Testis (tissue), 3 donors: ENCODE data around the gene RTL9. TPM values are rescaled to one million over a fixed set of nuclear protein-coding genes. Genes with fewer than 3 reads are reported as not detected.

Experiments
- DNase-seq: peaks from one replicate; pipeline ENCODE4 v3.0.0-alpha.2; 2019
- H3K27ac ChIP-seq, 2 donors: fragments of 200-600 bp; sonication (generic); one replicate each; pipeline ENCODE4 v1.5.1; 2019
- H3K27me3 ChIP-seq: fragments of 200-600 bp; sonication (generic); one replicate; pipeline ENCODE4 v1.5.1; 2019
- H3K36me3 ChIP-seq: fragments of 200-600 bp; sonication (generic); one replicate; pipeline ENCODE4 v1.5.1; 2017; ENCODE audit warnings: low read depth; ENCODE audit errors: missing control alignments
- H3K4me1 ChIP-seq: fragments of 200-600 bp; sonication (generic); one replicate; pipeline ENCODE4 v1.5.1; 2019
- H3K4me3 ChIP-seq, 2 donors: fragments of 200-600 bp; sonication (generic); one replicate each; pipeline ENCODE4 v1.5.1; 2017 to 2019
- H3K9me3 ChIP-seq: fragments of 200-600 bp; sonication (generic); one replicate; pipeline ENCODE4 v1.5.1; 2017
- POLR2A ChIP-seq: fragments of 450-650 bp; IDR thresholded peaks from one replicate; pipeline ENCODE4 v1.6.1; 2017; ENCODE audit warnings: antibody characterized with exemption, mild to moderate bottlenecking, moderate library complexity
- WGBS, 2 donors: methylation state at CpG; one replicate each; pipeline ENCODE4 v1.1.5; 2018; 5-methylcytosine and 5-hydroxymethylcytosine counted together
- intact Hi-C: fragments of 100-400 bp; cut with DNase I; formaldehyde crosslinking; loops from one replicate; pipeline ENCODE4 v1.15.1; 2023; ENCODE audit warnings: low total_unique reads
- polyA plus RNA-seq: library from polyadenylated mRNA; stranded (reverse); fragments of 350-450 nt; fragmentation: Illumina TruSeq; extraction: RNeasy Lipid Tissue Mini Kit (QIAGEN cat#74804); gene quantifications from one replicate; pipeline ENCODE4 v1.2.3, GENCODE V29; 2014; ENCODE audit warnings: low read depth, low replicate concordance; ENCODE audit not compliant: insufficient read depth
- total RNA-seq, 2 donors: library from RNA; depleted of rRNA; stranded (reverse); fragments of >200 nt; gene quantifications; one replicate each; pipeline ENCODE4 v1.2.3, GENCODE V29; 2016
- TF ChIP-seq, protein P1 (sequence below), 3 experiments: fragments of 450-650 bp in 2 of 3; fragments of 200-600 bp in 1 of 3; sonication (generic) in 1 of 3; IDR thresholded peaks; one replicate each; pipeline ENCODE4 v1.5.1; 2016 to 2019; ENCODE audit warnings: antibody characterized with exemption in 3 of 3, mild to moderate bottlenecking in 2 of 3, moderate library complexity in 1 of 3

The RTL9 gene
- total and polyA plus RNA-seq, 3 donors from 2014 or later, result 27.1 to 94.4 (median 66.6) TPM

DNA sequence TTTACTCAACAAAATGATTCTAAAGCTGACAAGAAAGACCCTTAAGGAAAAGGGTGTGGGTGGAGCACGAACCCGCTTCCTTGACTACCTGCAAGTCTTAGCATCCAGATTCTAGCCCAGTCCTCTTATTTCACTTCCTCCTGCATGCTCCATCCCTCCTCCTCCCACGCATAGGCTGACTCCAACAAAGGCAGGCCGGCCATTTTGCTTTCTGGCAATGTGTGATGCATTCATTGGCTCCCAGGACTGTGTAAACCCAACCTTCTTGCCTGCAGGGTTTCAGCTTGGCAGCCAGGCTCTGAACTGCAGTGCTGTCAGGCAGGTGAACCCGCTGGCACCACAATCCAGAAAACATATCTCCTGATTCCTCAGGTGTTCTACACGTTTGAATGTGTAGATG is 39.3 kb downstream of the RTL9 start:
- Histone ChIP-seq H3K9me3 (no peaks in the 10 kb centered on the region), H3K27ac (no peak overlapping the region), H3K4me1 (peaks cover 11% of the 10 kb centered on the region), H3K36me3 (no peaks in the 10 kb centered on the region), H3K4me3 (no peak overlapping the region), H3K27me3 (no peaks in the 10 kb centered on the region)
- WGBS, 2 donors, result 60 to 89% methylated on average over 2 to 6 of the region's 6 CpGs
- intact Hi-C loops, result no loop called here
- TF ChIP-seq, protein P1, sequence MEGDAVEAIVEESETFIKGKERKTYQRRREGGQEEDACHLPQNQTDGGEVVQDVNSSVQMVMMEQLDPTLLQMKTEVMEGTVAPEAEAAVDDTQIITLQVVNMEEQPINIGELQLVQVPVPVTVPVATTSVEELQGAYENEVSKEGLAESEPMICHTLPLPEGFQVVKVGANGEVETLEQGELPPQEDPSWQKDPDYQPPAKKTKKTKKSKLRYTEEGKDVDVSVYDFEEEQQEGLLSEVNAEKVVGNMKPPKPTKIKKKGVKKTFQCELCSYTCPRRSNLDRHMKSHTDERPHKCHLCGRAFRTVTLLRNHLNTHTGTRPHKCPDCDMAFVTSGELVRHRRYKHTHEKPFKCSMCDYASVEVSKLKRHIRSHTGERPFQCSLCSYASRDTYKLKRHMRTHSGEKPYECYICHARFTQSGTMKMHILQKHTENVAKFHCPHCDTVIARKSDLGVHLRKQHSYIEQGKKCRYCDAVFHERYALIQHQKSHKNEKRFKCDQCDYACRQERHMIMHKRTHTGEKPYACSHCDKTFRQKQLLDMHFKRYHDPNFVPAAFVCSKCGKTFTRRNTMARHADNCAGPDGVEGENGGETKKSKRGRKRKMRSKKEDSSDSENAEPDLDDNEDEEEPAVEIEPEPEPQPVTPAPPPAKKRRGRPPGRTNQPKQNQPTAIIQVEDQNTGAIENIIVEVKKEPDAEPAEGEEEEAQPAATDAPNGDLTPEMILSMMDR (IDR thresholded peaks at IDR 0.05), result no peak
- TF ChIP-seq POLR2A, result no peak
- no peak for DNase-seq

DNA sequence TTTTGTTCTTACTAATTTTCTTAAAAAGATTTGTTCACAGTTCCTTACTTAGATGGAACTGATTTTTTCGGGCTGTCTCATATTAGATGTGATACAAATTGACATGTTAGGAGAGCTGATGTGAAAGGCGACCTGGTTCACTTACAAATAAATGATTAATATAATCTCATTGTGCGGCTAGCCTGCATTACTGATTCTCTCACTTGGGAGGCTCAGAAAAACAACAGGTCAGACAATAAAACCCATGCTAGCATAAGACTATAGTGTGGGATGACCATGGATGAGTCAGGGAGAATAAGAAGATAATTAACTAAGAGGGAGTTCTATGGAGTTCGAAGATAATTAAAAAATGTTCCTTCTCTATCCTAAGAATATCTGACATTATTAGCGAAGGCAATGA is 40.8 kb downstream of the RTL9 start:
- no peak for DNase-seq
- Histone ChIP-seq H3K4me1 (peaks cover 3% of the 10 kb centered on the region), H3K36me3 (no peaks in the 10 kb centered on the region), H3K27ac (no peak overlapping the region), H3K4me3 (no peak overlapping the region), H3K27me3 (no peaks in the 10 kb centered on the region), H3K9me3 (no peaks in the 10 kb centered on the region)
- intact Hi-C loops, result no loop called here
- TF ChIP-seq, protein P1 (IDR thresholded peaks at IDR 0.05), result no peak
- no peak for TF ChIP-seq POLR2A
- 65 to 78% methylated on average over 5 of the region's 5 CpGs for WGBS, 2 donors

DNA sequence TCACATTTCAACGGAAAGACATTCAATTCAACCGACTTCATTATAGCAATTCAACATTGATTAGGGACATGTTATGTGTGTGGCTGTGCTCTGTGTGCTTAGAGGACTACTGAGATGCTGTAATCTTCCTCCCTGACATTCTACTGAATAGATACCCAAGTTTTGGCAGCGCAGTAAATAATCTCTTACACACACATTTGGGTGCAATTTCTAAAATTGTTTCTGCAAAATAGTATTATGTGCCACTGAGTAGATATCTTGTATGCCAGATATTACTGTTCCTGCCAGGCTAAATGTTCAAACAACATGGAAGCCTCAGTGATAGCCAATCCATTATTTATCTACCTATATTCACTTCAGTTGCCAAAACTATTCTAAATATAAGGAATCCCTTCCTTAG is 41.3 kb downstream of the RTL9 start:
- Histone ChIP-seq H3K9me3 (no peaks in the 10 kb centered on the region), H3K27ac (no peak overlapping the region), H3K27me3 (no peaks in the 10 kb centered on the region), H3K4me1 (no peaks in the 10 kb centered on the region), H3K36me3 (no peaks in the 10 kb centered on the region), H3K4me3 (no peak overlapping the region)
- TF ChIP-seq, protein P1 (IDR thresholded peaks at IDR 0.05), result no peak
- TF ChIP-seq POLR2A, result no peak
- DNase-seq, result no peak
- intact Hi-C loops, result no loop called here
- 81 to 90% methylated on average over 3 of the region's 3 CpGs for WGBS, 2 donors

DNA sequence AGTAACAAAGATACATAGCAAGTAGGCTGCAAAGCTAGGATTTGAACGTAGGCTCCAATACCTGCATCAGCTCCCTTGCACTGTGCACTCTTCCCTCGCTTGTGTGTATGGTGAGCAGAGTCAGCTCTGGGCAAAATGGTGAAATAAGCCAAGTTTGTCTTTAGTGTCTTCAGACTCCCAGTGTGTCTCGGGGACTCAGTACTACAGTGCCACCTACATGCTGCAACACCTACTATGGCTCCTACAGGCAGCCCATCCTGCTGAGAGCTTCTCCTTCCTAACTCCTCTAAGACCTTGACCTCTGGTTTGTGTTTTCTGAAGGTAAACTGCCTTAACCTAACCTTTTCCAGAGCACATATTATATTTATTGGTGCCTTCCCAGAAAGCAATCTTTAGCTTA is 42.5 kb downstream of the RTL9 start:
- H3K4me1 ChIP-seq, result peaks cover 3% of the 10 kb centered on the region
- DNase-seq, result no peak
- H3K9me3 ChIP-seq, result no peaks in the 10 kb centered on the region
- no peaks in the 10 kb centered on the region for H3K27me3 ChIP-seq
- H3K27ac ChIP-seq, result no peak overlapping the region
- intact Hi-C loops, result no loop called here
- WGBS, 2 donors, result 88 to 94% methylated on average over 3 of the region's 3 CpGs
- H3K4me3 ChIP-seq, result no peak overlapping the region
- TF ChIP-seq, protein P1 (IDR thresholded peaks at IDR 0.05), result no peak
- TF ChIP-seq POLR2A, result no peak
- H3K36me3 ChIP-seq, result no peaks in the 10 kb centered on the region

DNA sequence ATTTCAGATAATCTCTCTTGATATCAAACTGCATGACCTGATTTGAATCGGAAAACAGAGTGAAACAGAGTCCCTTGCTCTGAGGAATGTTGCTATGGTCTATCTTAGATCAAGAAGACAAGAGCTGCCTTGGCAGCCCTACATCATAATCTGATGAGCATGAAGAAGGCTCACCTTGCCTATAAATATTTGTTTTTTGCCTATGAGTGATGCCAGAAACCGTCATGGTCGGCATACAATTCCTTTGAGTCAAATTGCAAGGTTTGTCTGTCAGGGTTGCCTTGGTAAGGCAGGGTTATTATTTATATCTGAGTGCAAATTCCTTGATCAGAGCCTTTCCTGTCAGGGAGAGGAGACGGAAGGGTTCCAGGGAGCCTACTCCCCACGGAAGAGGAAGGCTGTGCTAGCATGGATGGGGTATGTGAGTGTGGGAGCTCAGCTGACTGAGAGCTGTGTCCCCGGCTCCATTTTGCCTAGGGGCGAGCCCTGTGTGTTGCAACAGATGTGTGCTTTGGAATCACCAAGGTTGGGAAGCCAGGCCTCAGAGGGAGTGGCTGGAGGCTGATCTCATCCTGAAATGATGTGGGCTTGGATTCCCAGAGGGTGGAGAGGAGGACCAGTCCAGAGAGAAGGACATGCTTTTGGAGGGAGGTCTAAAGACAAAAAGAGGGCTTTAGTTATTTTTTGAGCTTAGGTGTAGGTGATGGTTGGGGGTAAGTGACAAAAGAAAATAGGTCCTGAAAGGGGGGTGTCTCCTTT is 43.6 kb downstream of the RTL9 start:
- H3K27me3 ChIP-seq, result no peaks in the 10 kb centered on the region
- DNase-seq, result no peak
- intact Hi-C loops, result no loop called here
- no peak overlapping the region for H3K4me3 ChIP-seq
- WGBS, 2 donors, result 69 to 88% methylated on average over 3 to 7 of the region's 7 CpGs
- no peaks in the 10 kb centered on the region for H3K36me3 ChIP-seq
- peaks cover 3% of the 10 kb centered on the region for H3K4me1 ChIP-seq
- H3K9me3 ChIP-seq, result no peaks in the 10 kb centered on the region
- H3K27ac ChIP-seq, result no peak overlapping the region
- TF ChIP-seq, protein P1 (IDR thresholded peaks at IDR 0.05), result no peak
- no peak for TF ChIP-seq POLR2A
